ENCODE data around the gene CYP17A1. TPM values are rescaled to one million over a fixed set of nuclear protein-coding genes. Genes with fewer than 3 reads are reported as not detected.
"Not testable (repeated sequence)": the region's sequence is repeated elsewhere in the genome, so short reads cannot be mapped to it uniquely, and the experiment has no call there.

CYP17A1 gene
- polyA plus RNA-seq, 1 experiment: not detected

- TF ChIP-seq CTCF (IDR thresholded peaks at IDR 0.05; ENCODE audit: low read depth, low read length): no peak
- H3K27me3 ChIP-seq (ENCODE audit: control insufficient read depth, insufficient read depth, low read length): no peaks in the 10 kb centered on the region
- DNase-seq (ENCODE audit: low read depth, low spot score): no peak
- no peaks in the 10 kb centered on the region for H3K9me3 ChIP-seq (ENCODE audit: control insufficient read depth, insufficient read depth, low read length)
- no peak overlapping the region for H3K27ac ChIP-seq (ENCODE audit: low read depth, low read length)
- POLR2A ChIA-PET: no interaction called here
- H3K4me3 ChIP-seq (ENCODE audit: low read depth, low read length): no peak overlapping the region
- CTCF ChIA-PET: interaction anchor here (0.6 kb wide), 1 partner anchor 23 kb away, joined by 3 read pairs; the partner anchor contains the start of gene CYP17A1
These were observed 22.7 kb upstream of the CYP17A1 start for GRCh38 chr10:102859911-102860310.

- H3K9me3 ChIP-seq (ENCODE audit: control insufficient read depth, insufficient read depth, low read length): no peaks in the 10 kb centered on the region
- no peak for TF ChIP-seq CTCF (IDR thresholded peaks at IDR 0.05; ENCODE audit: low read depth, low read length)
- no peaks in the 10 kb centered on the region for H3K27me3 ChIP-seq (ENCODE audit: control insufficient read depth, insufficient read depth, low read length)
- POLR2A ChIA-PET: no interaction called here
- DNase-seq (ENCODE audit: low read depth, low spot score): no peak
- CTCF ChIA-PET: no interaction called here
- H3K27ac ChIP-seq (ENCODE audit: low read depth, low read length): no peak overlapping the region
- no peak overlapping the region for H3K4me3 ChIP-seq (ENCODE audit: low read depth, low read length)
These were observed 19.7 kb upstream of the CYP17A1 start for GRCh38 chr10:102856758-102857424.

- CTCF ChIA-PET: interaction anchor here (0.7 kb wide), 1 partner anchor 28 kb away, joined by 3 read pairs; no protein-coding TSS in a partner anchor
- POLR2A ChIA-PET: interaction anchor here (0.7 to 1.4 kb wide), 2 partner anchors 113 to 142 kb away, joined by 3 read pairs; partner anchors contain the start of genes ARL3 and SFXN2
- not testable (repeated sequence) for H3K4me3 ChIP-seq (ENCODE audit: low read depth, low read length)
These were observed 18.7 kb upstream of the CYP17A1 start for GRCh38 chr10:102855731-102856436.

GRCh38 chr10:102853237-102853636 lies 16.0 kb upstream of the CYP17A1 start:
- H3K9me3 ChIP-seq (ENCODE audit: control insufficient read depth, insufficient read depth, low read length); H3K27me3 ChIP-seq (ENCODE audit: control insufficient read depth, insufficient read depth, low read length); POLR2A ChIA-PET; H3K27ac ChIP-seq (ENCODE audit: low read depth, low read length); H3K4me3 ChIP-seq (ENCODE audit: low read depth, low read length); DNase-seq (ENCODE audit: low read depth, low spot score): not testable (repeated sequence)
- CTCF ChIA-PET: interaction anchor here (0.7 kb wide), 1 partner anchor 53 kb away, joined by 3 read pairs; no protein-coding TSS in a partner anchor

More at GRCh38 chr10:102855731-102856436, 18.7 kb upstream of the CYP17A1 start:
- peak; percentile 84 for DNase-seq (ENCODE audit: low read depth, low spot score)
- H3K27ac ChIP-seq (ENCODE audit: low read depth, low read length): peak overlapping the region; percentile 75
- H3K27me3 ChIP-seq (ENCODE audit: control insufficient read depth, insufficient read depth, low read length); H3K9me3 ChIP-seq (ENCODE audit: control insufficient read depth, insufficient read depth, low read length): not testable (repeated sequence)

- Histone ChIP-seq H3K27ac (ENCODE audit: low read depth, low read length) (no peak overlapping the region), H3K9me3 (ENCODE audit: control insufficient read depth, insufficient read depth, low read length) (peaks cover 3% of the 10 kb centered on the region; the same call in 1 of the 2 replicates), H3K27me3 (ENCODE audit: control insufficient read depth, insufficient read depth, low read length) (no peaks in the 10 kb centered on the region), H3K4me3 (ENCODE audit: low read depth, low read length) (no peak overlapping the region)
- ChIA-PET POLR2A (no interaction called here), CTCF (no interaction called here)
- no peak for TF ChIP-seq CTCF (IDR thresholded peaks at IDR 0.05; ENCODE audit: low read depth, low read length)
- DNase-seq (ENCODE audit: low read depth, low spot score): no peak
These were observed 12.9 kb upstream of the CYP17A1 start for GRCh38 chr10:102850025-102850518.
